Skeletal muscle tissue (tissue), 2 donors: Measurements from ENCODE around the gene CTNND2. TPM values are rescaled to one million over a fixed set of nuclear protein-coding genes. Genes with fewer than 3 reads are reported as not detected.

ENCODE experiments used
- small RNA-seq: library from RNA; depleted of rRNA; stranded (forward); fragments of <200 nt; gene quantifications from one replicate; pipeline ENCODE3, GENCODE V24; 2014
- total RNA-seq: library from RNA; depleted of rRNA; stranded (reverse); fragments of >200 nt; gene quantifications from one replicate; pipeline ENCODE4 v1.2.3, GENCODE V29; 2014

CTNND2 gene
- total RNA-seq, 1 donor from 2014 or later = 0.52 TPM

Small RNAs within 50 kb of the gene (small RNA-seq; reads per million reads assigned to genes)
- gene RNU6-429P = not detected
